Activated T-cell treated with anti-CD3 and anti-CD28 coated beads, Interleukin-2, amount 50 U/mL, for 48 hours (primary cell): ENCODE measurements around the gene RIMKLA.

ENCODE experiments used
- DNase-seq, 2 experiments: peaks; one replicate each; pipeline ENCODE4 v3.0.0-alpha.2; 2020

The RIMKLA gene

GRCh38 chr1:42380586-42381279 lies at the start of gene RIMKLA:
RIMKLA (plus strand) TSS chr1:42380792; CDS start chr1:42380935, 143 bp downstream.
- peak; percentile 63 to 78 for DNase-seq

- no peak for DNase-seq
Measured at GRCh38 chr1:42332877-42333276, 47.7 kb upstream of the RIMKLA start.

GRCh38 chr1:42333662-42334239 lies 46.8 kb upstream of the RIMKLA start:
- no peak for DNase-seq

GRCh38 chr1:42334240-42335049 lies 46.1 kb upstream of the RIMKLA start:
- peak in 1 of 2 experiments; percentile 59 for DNase-seq

- DNase-seq: peak; percentile 95 to 96
Measured at GRCh38 chr1:42335050-42335808, 45.4 kb upstream of the RIMKLA start, which contains the start of gene FOXJ3. FOXJ3 (minus strand) TSS chr1:42335235; CDS start chr1:42311093, 24,142 bp downstream.

- DNase-seq: no peak
Measured at GRCh38 chr1:42335809-42336518, 44.6 kb upstream of the RIMKLA start.

- DNase-seq: no peak
Measured at GRCh38 chr1:42336978-42337377, 43.6 kb upstream of the RIMKLA start.

GRCh38 chr1:42340093-42340492 lies 40.5 kb upstream of the RIMKLA start:
- DNase-seq: no peak

GRCh38 chr1:42340901-42341300 lies 39.7 kb upstream of the RIMKLA start:
- DNase-seq: no peak

GRCh38 chr1:42343049-42343448 lies 37.5 kb upstream of the RIMKLA start:
- no peak for DNase-seq

- DNase-seq: no peak
Measured at GRCh38 chr1:42348498-42348897, 32.1 kb upstream of the RIMKLA start.

- no peak for DNase-seq
Measured at GRCh38 chr1:42350086-42350485, 30.5 kb upstream of the RIMKLA start.

- no peak for DNase-seq
Measured at GRCh38 chr1:42358791-42359190, 21.8 kb upstream of the RIMKLA start.

GRCh38 chr1:42359466-42359865 lies 21.1 kb upstream of the RIMKLA start:
- DNase-seq: no peak

- no peak for DNase-seq
Measured at GRCh38 chr1:42364089-42364488, 16.5 kb upstream of the RIMKLA start.

GRCh38 chr1:42364542-42364941 lies 16.1 kb upstream of the RIMKLA start:
- DNase-seq: no peak

GRCh38 chr1:42365118-42365517 lies 15.5 kb upstream of the RIMKLA start:
- no peak for DNase-seq

GRCh38 chr1:42368096-42368795 lies 12.3 kb upstream of the RIMKLA start:
- no peak for DNase-seq

GRCh38 chr1:42369471-42369870 lies 11.1 kb upstream of the RIMKLA start:
- DNase-seq: no peak

GRCh38 chr1:42370876-42371549 lies 9.6 kb upstream of the RIMKLA start:
- no peak for DNase-seq

- DNase-seq: no peak
Measured at GRCh38 chr1:42372796-42373195, 7.8 kb upstream of the RIMKLA start.
